CD8-positive, alpha-beta memory T cell (primary cell): ENCODE measurements around the gene RHEB. TPM values are rescaled to one million over a fixed set of nuclear protein-coding genes. Genes with fewer than 3 reads are reported as not detected.
A peak's percentile ranks its signal among the peaks of the same experiment; 100 is the strongest.

ENCODE experiments used
- CTCF ChIA-PET: fragments of 350-600 bp; sonication (Branson Sonifier 250); formaldehyde crosslinking; loops from one replicate; lab custom pipeline; 2021; ENCODE audit warnings: antibody characterized with exemption; lab: Charles Lee
- POLR2A ChIA-PET: fragments of 350-600 bp; sonication (Branson Sonifier 250); formaldehyde crosslinking; loops from one replicate; lab custom pipeline; 2021; ENCODE audit warnings: antibody characterized with exemption; lab: Charles Lee
- DNase-seq, 5 donors: peaks; one replicate each; pipeline versions ENCODE4 v3.0.0 to v3.0.0-alpha.2; 2020 to 2022; ENCODE audit warnings: mixed read lengths in 1 of 5
- H3K27ac ChIP-seq: one replicate; pipeline ENCODE4 v1.7.0; 2013; ENCODE audit warnings: low read depth, mild to moderate bottlenecking, low read length, moderate library complexity
- H3K27me3 ChIP-seq: 2 replicates; pipeline ENCODE4 v1.7.0; 2013; ENCODE audit warnings: low read length, mild to moderate bottlenecking; ENCODE audit not compliant: insufficient read depth, poor library complexity, severe bottlenecking
- H3K36me3 ChIP-seq: 2 replicates; pipeline ENCODE4 v1.7.0; 2013; ENCODE audit warnings: mild to moderate bottlenecking, low read length, moderate library complexity; ENCODE audit not compliant: insufficient read depth
- H3K4me1 ChIP-seq: 2 replicates; pipeline ENCODE4 v1.7.0; 2013; ENCODE audit warnings: mild to moderate bottlenecking, low read length, moderate library complexity; ENCODE audit not compliant: insufficient read depth
- H3K4me3 ChIP-seq: 2 replicates; pipeline ENCODE4 v1.7.0; 2013; ENCODE audit warnings: mild to moderate bottlenecking, low read length
- H3K9me3 ChIP-seq: 2 replicates; pipeline ENCODE4 v1.7.0; 2013; ENCODE audit warnings: mild to moderate bottlenecking, low read length
- H3K27ac Mint-ChIP-seq, 8 donors: one replicate each; pipeline ENCODE4 v1.8.0; 2020 to 2021; ENCODE audit warnings: mixed read lengths in 8 of 8, mild to moderate bottlenecking in 6 of 8, inconsistent platforms in 3 of 8, moderate library complexity in 3 of 8
- H3K27me3 Mint-ChIP-seq, 2 donors: one replicate each; pipeline ENCODE4 v1.8.0; 2020 to 2021; ENCODE audit warnings: mixed read lengths in 2 of 2, mild to moderate bottlenecking in 1 of 2, moderate library complexity in 1 of 2
- H3K36me3 Mint-ChIP-seq, 3 donors: one replicate each; pipeline ENCODE4 v1.8.0; 2020 to 2021; ENCODE audit warnings: mixed read lengths in 3 of 3, inconsistent platforms in 1 of 3, mild to moderate bottlenecking in 1 of 3
- H3K4me1 Mint-ChIP-seq, 3 donors: one replicate each; pipeline ENCODE4 v1.8.0; 2020 to 2021; ENCODE audit warnings: mixed read lengths in 3 of 3, inconsistent platforms in 1 of 3, mild to moderate bottlenecking in 1 of 3
- H3K4me3 Mint-ChIP-seq, 7 donors: one replicate each; pipeline ENCODE4 v1.8.0; 2020 to 2021; ENCODE audit warnings: mixed read lengths in 7 of 7, mild to moderate bottlenecking in 6 of 7, moderate library complexity in 4 of 7, inconsistent platforms in 2 of 7
- H3K9me3 Mint-ChIP-seq, 5 donors: one replicate each; pipeline ENCODE4 v1.8.0; 2020 to 2022; ENCODE audit warnings: mixed read lengths in 5 of 5, mild to moderate bottlenecking in 3 of 5, moderate library complexity in 2 of 5, inconsistent platforms in 1 of 5
- polyA plus RNA-seq: library from polyadenylated mRNA; unstranded; fragments of 300-500 nt; fragmentation: Illumina TruSeq; gene quantifications from one replicate; pipeline ENCODE4 v1.2.3, GENCODE V29; 2021
- total RNA-seq, 2 experiments: library from RNA; stranded (reverse); gene quantifications; one replicate each; pipeline ENCODE4 v1.2.3, GENCODE V29; 2021

Gene RHEB
- total and polyA plus RNA-seq, 3 experiments from 2014 or later: 53.6 to 72.2 (median 54.9) TPM

GRCh38 chr7:151498495-151498894 lies 21.2 kb downstream of the RHEB start:
- no peaks in the 10 kb centered on the region for H3K27me3 ChIP-seq
- no peaks in the 10 kb centered on the region for H3K9me3 ChIP-seq
- Mint-ChIP-seq H3K27me3 (peaks cover 0 to 2% of the 10 kb centered on the region in 2 donors), H3K36me3 (peaks cover 0 to 9% (median 3%) of the 10 kb centered on the region in 3 donors), H3K27ac (peak overlapping the region in 1 of 8 donors; percentile 7), H3K4me1 (peaks cover 70 to 92% (median 91%) of the 10 kb centered on the region in 3 donors), H3K9me3 (no peaks in the 10 kb centered on the region), H3K4me3 (no peak overlapping the region)
- H3K4me1 ChIP-seq: peaks cover 13% of the 10 kb centered on the region
- ChIA-PET CTCF (interaction anchor here (0.8 to 1.2 kb wide), 2 partner anchors 21 to 50 kb away, joined by 3 to 4 read pairs; partner anchors contain the start of gene RHEB), POLR2A (interaction anchor here (0.8 to 0.9 kb wide), 2 partner anchors 10 to 76 kb away, joined by 4 to 5 read pairs; no protein-coding TSS in a partner anchor)
- H3K4me3 ChIP-seq: no peak overlapping the region
- H3K36me3 ChIP-seq: no peaks in the 10 kb centered on the region
- DNase-seq: no peak
- H3K27ac ChIP-seq: no peak overlapping the region

GRCh38 chr7:151497306-151497871 lies 22.3 kb downstream of the RHEB start:
- ChIA-PET CTCF (no interaction called here), POLR2A (no interaction called here)
- peak overlapping the region in 2 of 8 donors; percentile 25 to 30 for H3K27ac Mint-ChIP-seq

GRCh38 chr7:151495360-151495759 lies 24.3 kb downstream of the RHEB start:
- no peaks in the 10 kb centered on the region for H3K9me3 ChIP-seq
- no peak for DNase-seq
- peaks cover 8% of the 10 kb centered on the region for H3K4me1 ChIP-seq
- ChIA-PET CTCF (no interaction called here), POLR2A (no interaction called here)
- Mint-ChIP-seq H3K36me3 (peaks cover 0 to 11% (median 3%) of the 10 kb centered on the region in 3 donors), H3K4me1 (peaks cover 57 to 78% (median 77%) of the 10 kb centered on the region in 3 donors), H3K27me3 (peaks cover 0 to 2% of the 10 kb centered on the region in 2 donors), H3K27ac (peak overlapping the region in 1 of 8 donors; percentile 17), H3K9me3 (no peaks in the 10 kb centered on the region), H3K4me3 (no peak overlapping the region)
- no peaks in the 10 kb centered on the region for H3K27me3 ChIP-seq
- H3K36me3 ChIP-seq: no peaks in the 10 kb centered on the region
- no peak overlapping the region for H3K27ac ChIP-seq
- no peak overlapping the region for H3K4me3 ChIP-seq

More at GRCh38 chr7:151497306-151497871, 22.3 kb downstream of the RHEB start:
- Mint-ChIP-seq H3K27me3 (peaks cover 0 to 2% of the 10 kb centered on the region in 2 donors), H3K36me3 (peaks cover 0 to 9% (median 3%) of the 10 kb centered on the region in 3 donors), H3K4me3 (no peak overlapping the region), H3K9me3 (no peaks in the 10 kb centered on the region), H3K4me1 (peaks cover 65 to 86% (median 85%) of the 10 kb centered on the region in 3 donors)
- H3K27me3 ChIP-seq: no peaks in the 10 kb centered on the region
- no peak for DNase-seq
- H3K27ac ChIP-seq: no peak overlapping the region
- H3K9me3 ChIP-seq: no peaks in the 10 kb centered on the region
- H3K4me1 ChIP-seq: peaks cover 13% of the 10 kb centered on the region
- H3K4me3 ChIP-seq: no peak overlapping the region
- H3K36me3 ChIP-seq: no peaks in the 10 kb centered on the region

- Mint-ChIP-seq H3K9me3 (no peaks in the 10 kb centered on the region), H3K4me1 (peaks cover 51 to 75% (median 73%) of the 10 kb centered on the region in 3 donors), H3K4me3 (peak overlapping the region in 1 of 7 donors; percentile 37), H3K27me3 (peaks cover 0 to 2% of the 10 kb centered on the region in 2 donors), H3K36me3 (peaks cover 0 to 16% (median 5%) of the 10 kb centered on the region in 3 donors), H3K27ac (peak overlapping the region in 6 of 8 donors; percentile 12 to 88 (median 74))
- ChIA-PET POLR2A (no interaction called here), CTCF (no interaction called here)
- no peak for DNase-seq
- Histone ChIP-seq H3K27ac (no peak overlapping the region), H3K4me3 (no peak overlapping the region), H3K9me3 (no peaks in the 10 kb centered on the region), H3K27me3 (no peaks in the 10 kb centered on the region), H3K4me1 (peaks cover 8% of the 10 kb centered on the region), H3K36me3 (peaks cover 5% of the 10 kb centered on the region)
Observed at GRCh38 chr7:151494298-151495284, 25.1 kb downstream of the RHEB start.

GRCh38 chr7:151493083-151493482 lies 26.6 kb downstream of the RHEB start:
- Histone ChIP-seq H3K36me3 (peaks cover 16% of the 10 kb centered on the region), H3K27ac (no peak overlapping the region), H3K4me1 (peaks cover 8% of the 10 kb centered on the region), H3K27me3 (no peaks in the 10 kb centered on the region), H3K4me3 (no peak overlapping the region), H3K9me3 (no peaks in the 10 kb centered on the region)
- H3K9me3 Mint-ChIP-seq: no peaks in the 10 kb centered on the region
- H3K4me1 Mint-ChIP-seq: peaks cover 42 to 65% (median 64%) of the 10 kb centered on the region in 3 donors
- DNase-seq: no peak
- peak overlapping the region in 2 of 8 donors; percentile 58 to 97 for H3K27ac Mint-ChIP-seq
- no peak overlapping the region for H3K4me3 Mint-ChIP-seq
- peaks cover 0 to 30% (median 15%) of the 10 kb centered on the region in 3 donors for H3K36me3 Mint-ChIP-seq
- POLR2A ChIA-PET: interaction anchor here (0.6 kb wide), 1 partner anchor 13 kb away, joined by 4 read pairs; no protein-coding TSS in a partner anchor
- H3K27me3 Mint-ChIP-seq: peaks cover 0 to 2% of the 10 kb centered on the region in 2 donors
- CTCF ChIA-PET: no interaction called here

- peaks cover 0 to 40% (median 14%) of the 10 kb centered on the region in 3 donors for H3K36me3 Mint-ChIP-seq
- peaks cover 17% of the 10 kb centered on the region for H3K36me3 ChIP-seq
- peaks cover 30 to 55% (median 52%) of the 10 kb centered on the region in 3 donors for H3K4me1 Mint-ChIP-seq
- H3K4me3 Mint-ChIP-seq: no peak overlapping the region
- H3K9me3 ChIP-seq: no peaks in the 10 kb centered on the region
- H3K4me3 ChIP-seq: no peak overlapping the region
- no peaks in the 10 kb centered on the region for H3K27me3 ChIP-seq
- H3K4me1 ChIP-seq: no peaks in the 10 kb centered on the region
- no peaks in the 10 kb centered on the region for H3K9me3 Mint-ChIP-seq
- peak overlapping the region in 2 of 8 donors; percentile 17 to 51 for H3K27ac Mint-ChIP-seq
- ChIA-PET CTCF (no interaction called here), POLR2A (no interaction called here)
- DNase-seq: no peak
- no peaks in the 10 kb centered on the region for H3K27me3 Mint-ChIP-seq
- H3K27ac ChIP-seq: no peak overlapping the region
Observed at GRCh38 chr7:151491859-151492258, 27.8 kb downstream of the RHEB start.

- no peak overlapping the region for H3K4me3 ChIP-seq
- H3K36me3 ChIP-seq: peaks cover 30% of the 10 kb centered on the region
- no peaks in the 10 kb centered on the region for H3K27me3 ChIP-seq
- CTCF ChIA-PET: interaction anchor here (1.0 kb wide), 1 partner anchor 293 kb away, joined by 3 read pairs; no protein-coding TSS in a partner anchor
- no peaks in the 10 kb centered on the region for H3K9me3 Mint-ChIP-seq
- no peaks in the 10 kb centered on the region for H3K27me3 Mint-ChIP-seq
- no peaks in the 10 kb centered on the region for H3K4me1 ChIP-seq
- peak overlapping the region in 1 of 8 donors; percentile 22 for H3K27ac Mint-ChIP-seq
- H3K4me3 Mint-ChIP-seq: no peak overlapping the region
- POLR2A ChIA-PET: no interaction called here
- H3K4me1 Mint-ChIP-seq: peaks cover 28 to 53% (median 40%) of the 10 kb centered on the region in 3 donors
- peaks cover 0 to 52% (median 20%) of the 10 kb centered on the region in 3 donors for H3K36me3 Mint-ChIP-seq
- H3K27ac ChIP-seq: no peak overlapping the region
- no peaks in the 10 kb centered on the region for H3K9me3 ChIP-seq
- no peak for DNase-seq
Observed at GRCh38 chr7:151490456-151491105, 29.1 kb downstream of the RHEB start.
